ENCODE results near the gene PDE9A.

PDE9A gene

DNA sequence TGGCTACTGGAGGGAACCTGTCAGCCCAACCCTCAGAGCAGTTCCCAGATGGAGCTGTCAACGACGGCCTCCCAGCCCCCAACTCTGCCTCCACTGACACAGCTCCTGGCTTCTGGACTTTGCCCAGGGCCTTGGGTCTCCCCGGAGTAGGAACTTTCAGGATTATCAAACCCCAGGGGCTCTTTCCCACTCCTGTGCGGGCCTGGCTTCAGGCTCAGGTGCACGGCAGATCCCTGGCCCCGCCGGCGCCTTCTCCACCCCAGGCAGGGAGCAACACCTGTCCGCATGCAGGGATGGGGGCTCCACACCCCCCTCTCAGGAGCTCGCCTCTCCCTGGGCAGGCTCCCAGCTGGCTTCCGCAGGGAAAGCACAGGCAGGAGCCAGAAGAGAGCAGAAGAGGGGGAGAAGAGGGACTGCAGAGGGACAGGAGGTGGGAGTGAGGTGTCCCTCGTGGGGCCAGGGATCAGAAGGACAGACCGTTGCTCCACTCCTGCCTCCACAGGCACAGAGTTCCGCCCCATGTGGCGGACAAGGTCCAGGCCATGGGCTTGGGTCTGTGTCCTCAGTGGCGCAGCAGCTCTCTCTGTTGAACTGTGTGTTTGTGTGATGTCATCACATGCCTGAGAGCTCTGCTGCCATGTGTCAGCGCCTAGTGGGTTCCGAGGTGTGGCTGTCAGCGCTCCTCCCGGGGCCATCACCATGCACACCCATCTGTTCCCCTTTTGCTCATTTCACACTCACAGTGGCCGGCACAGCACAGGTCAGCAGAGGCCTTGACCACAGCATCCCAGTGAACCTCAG lies 107.7 kb downstream of the PDE9A start:
- no peak for DNase-seq
- no peaks in the 10 kb centered on the region for H3K9me3 ChIP-seq (replicated peaks; ENCODE audit: insufficient read depth, low read length)
- TF ChIP-seq, protein P1, sequence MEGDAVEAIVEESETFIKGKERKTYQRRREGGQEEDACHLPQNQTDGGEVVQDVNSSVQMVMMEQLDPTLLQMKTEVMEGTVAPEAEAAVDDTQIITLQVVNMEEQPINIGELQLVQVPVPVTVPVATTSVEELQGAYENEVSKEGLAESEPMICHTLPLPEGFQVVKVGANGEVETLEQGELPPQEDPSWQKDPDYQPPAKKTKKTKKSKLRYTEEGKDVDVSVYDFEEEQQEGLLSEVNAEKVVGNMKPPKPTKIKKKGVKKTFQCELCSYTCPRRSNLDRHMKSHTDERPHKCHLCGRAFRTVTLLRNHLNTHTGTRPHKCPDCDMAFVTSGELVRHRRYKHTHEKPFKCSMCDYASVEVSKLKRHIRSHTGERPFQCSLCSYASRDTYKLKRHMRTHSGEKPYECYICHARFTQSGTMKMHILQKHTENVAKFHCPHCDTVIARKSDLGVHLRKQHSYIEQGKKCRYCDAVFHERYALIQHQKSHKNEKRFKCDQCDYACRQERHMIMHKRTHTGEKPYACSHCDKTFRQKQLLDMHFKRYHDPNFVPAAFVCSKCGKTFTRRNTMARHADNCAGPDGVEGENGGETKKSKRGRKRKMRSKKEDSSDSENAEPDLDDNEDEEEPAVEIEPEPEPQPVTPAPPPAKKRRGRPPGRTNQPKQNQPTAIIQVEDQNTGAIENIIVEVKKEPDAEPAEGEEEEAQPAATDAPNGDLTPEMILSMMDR (IDR thresholded peaks at IDR 0.05; ENCODE audit: low read length) = no peak
- TF ChIP-seq EZH2 (optimal IDR thresholded peaks at IDR 0.05; ENCODE audit: low read depth, low read length) (no peak), EZH2phosphoT487 (IDR thresholded peaks at IDR 0.05; ENCODE audit: low read length) (no peak)
- H3K27ac ChIP-seq (ENCODE audit: low read length) = no peak overlapping the region
- H3K4me1 ChIP-seq (ENCODE audit: low read length) = no peaks in the 10 kb centered on the region
- H2AFZ ChIP-seq (ENCODE audit: low read length) = no peak overlapping the region
- peaks cover 100% of the 10 kb centered on the region for H3K27me3 ChIP-seq (replicated peaks; ENCODE audit: insufficient read depth, low read length)
- H4K20me1 ChIP-seq (ENCODE audit: insufficient read depth, low read length) = no peaks in the 10 kb centered on the region
- H3K4me2 ChIP-seq (ENCODE audit: low read depth, low read length) = no peak overlapping the region
- H3K9ac ChIP-seq (ENCODE audit: low read length) = no peak overlapping the region
- no peak overlapping the region for H3K4me3 ChIP-seq (ENCODE audit: low read length)
- no peaks in the 10 kb centered on the region for H3K79me2 ChIP-seq (ENCODE audit: low read length)
- no peaks in the 10 kb centered on the region for H3F3A ChIP-seq (ENCODE audit: insufficient read depth, low read length)
- no peaks in the 10 kb centered on the region for H3K36me3 ChIP-seq (replicated peaks; ENCODE audit: insufficient read depth, low read length)
- H3K9me2 ChIP-seq (replicated peaks; ENCODE audit: insufficient read depth, low read length) = no peaks in the 10 kb centered on the region

DNA sequence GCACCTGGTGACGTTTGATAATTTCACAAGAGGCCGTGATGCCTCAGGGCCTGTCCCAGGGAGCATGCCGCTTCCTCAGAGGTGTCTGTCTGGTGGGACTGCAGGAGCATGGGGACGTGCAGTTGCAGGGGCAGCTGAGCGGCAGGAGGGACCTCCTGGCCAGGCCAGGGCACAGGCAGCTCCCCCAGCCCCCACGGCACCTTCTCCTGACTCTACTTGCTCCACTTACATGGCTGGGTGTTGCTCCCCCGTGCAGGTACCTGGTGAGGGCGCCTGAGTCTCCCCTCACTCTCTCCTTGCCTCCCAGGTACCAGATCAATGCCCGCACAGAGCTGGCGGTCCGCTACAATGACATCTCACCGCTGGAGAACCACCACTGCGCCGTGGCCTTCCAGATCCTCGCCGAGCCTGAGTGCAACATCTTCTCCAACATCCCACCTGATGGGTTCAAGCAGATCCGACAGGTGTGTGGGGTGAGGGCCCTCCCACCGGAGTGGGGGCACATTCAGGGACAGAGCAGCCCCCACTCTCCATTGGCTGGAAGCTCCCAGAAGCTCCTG lies 108.4 kb downstream of the PDE9A start:
- H3K9me3 ChIP-seq (replicated peaks; ENCODE audit: insufficient read depth, low read length) = no peaks in the 10 kb centered on the region
- H2AFZ ChIP-seq (ENCODE audit: low read length) = no peak overlapping the region
- no peaks in the 10 kb centered on the region for H3K4me1 ChIP-seq (ENCODE audit: low read length)
- no peak overlapping the region for H3K9ac ChIP-seq (ENCODE audit: low read length)
- no peaks in the 10 kb centered on the region for H3K36me3 ChIP-seq (replicated peaks; ENCODE audit: insufficient read depth, low read length)
- H3K9me2 ChIP-seq (replicated peaks; ENCODE audit: insufficient read depth, low read length) = no peaks in the 10 kb centered on the region
- H3K79me2 ChIP-seq (ENCODE audit: low read length) = no peaks in the 10 kb centered on the region
- no peaks in the 10 kb centered on the region for H4K20me1 ChIP-seq (ENCODE audit: insufficient read depth, low read length)
- no peak overlapping the region for H3K4me2 ChIP-seq (ENCODE audit: low read depth, low read length)
- no peak for TF ChIP-seq EZH2 (optimal IDR thresholded peaks at IDR 0.05; ENCODE audit: low read depth, low read length)
- TF ChIP-seq EZH2phosphoT487 (IDR thresholded peaks at IDR 0.05; ENCODE audit: low read length) = no peak
- TF ChIP-seq, protein P1 (IDR thresholded peaks at IDR 0.05; ENCODE audit: low read length) = no peak
- no peak overlapping the region for H3K27ac ChIP-seq (ENCODE audit: low read length)
- no peak overlapping the region for H3K4me3 ChIP-seq (ENCODE audit: low read length)
- H3F3A ChIP-seq (ENCODE audit: insufficient read depth, low read length) = no peaks in the 10 kb centered on the region
- H3K27me3 ChIP-seq (replicated peaks; ENCODE audit: insufficient read depth, low read length) = peaks cover 100% of the 10 kb centered on the region
- no peak for DNase-seq

DNA sequence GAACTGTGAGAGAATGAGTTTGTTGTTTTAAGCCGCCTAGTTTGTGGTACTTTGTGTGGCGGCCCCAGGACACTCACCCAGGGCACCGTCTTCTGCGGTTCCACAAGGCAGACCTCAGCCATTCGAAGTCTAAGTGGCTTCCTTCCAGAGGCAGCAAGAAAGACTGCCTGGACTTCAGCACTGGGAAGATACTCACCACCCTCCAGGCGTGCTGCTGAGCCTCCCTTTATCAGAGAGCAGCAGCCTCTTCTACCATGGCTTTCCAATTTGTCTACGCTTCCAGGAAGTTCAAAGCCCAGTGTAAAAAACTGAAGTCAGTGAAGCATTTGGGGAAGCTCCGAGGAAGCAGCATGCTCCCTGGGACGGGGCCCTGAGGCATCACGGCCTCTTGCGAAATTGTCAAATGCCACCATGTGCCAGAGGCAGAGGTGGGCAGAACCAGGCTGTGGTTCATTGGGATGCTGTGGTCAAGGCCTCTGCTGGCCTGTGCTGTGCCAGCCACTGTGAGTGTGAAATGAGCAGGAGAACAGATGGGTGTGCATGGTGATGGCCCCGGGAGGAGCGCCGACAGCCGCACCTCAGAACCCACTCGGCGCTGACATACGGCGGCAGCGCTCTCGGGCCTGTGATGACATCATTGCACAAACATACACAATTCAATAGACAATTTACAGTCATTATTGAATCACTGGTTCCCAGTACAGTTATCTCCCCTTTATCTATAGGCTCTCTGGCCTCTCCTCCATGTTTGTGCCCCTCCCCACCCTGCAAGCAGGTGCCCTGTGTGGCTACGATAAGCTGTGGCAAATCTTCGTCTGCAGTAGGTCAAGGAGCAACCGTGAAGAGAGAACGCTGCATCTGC lies 110.4 kb downstream of the PDE9A start:
- peaks cover 100% of the 10 kb centered on the region for H3K27me3 ChIP-seq (replicated peaks; ENCODE audit: insufficient read depth, low read length)
- H3K9ac ChIP-seq (ENCODE audit: low read length) = no peak overlapping the region
- no peaks in the 10 kb centered on the region for H3K79me2 ChIP-seq (ENCODE audit: low read length)
- H3K9me3 ChIP-seq (replicated peaks; ENCODE audit: insufficient read depth, low read length) = no peaks in the 10 kb centered on the region
- DNase-seq = no peak
- no peak overlapping the region for H3K27ac ChIP-seq (ENCODE audit: low read length)
- no peaks in the 10 kb centered on the region for H3K9me2 ChIP-seq (replicated peaks; ENCODE audit: insufficient read depth, low read length)
- H3K4me2 ChIP-seq (ENCODE audit: low read depth, low read length) = no peak overlapping the region
- TF ChIP-seq EZH2phosphoT487 (IDR thresholded peaks at IDR 0.05; ENCODE audit: low read length) = no peak
- TF ChIP-seq, protein P1 (IDR thresholded peaks at IDR 0.05; ENCODE audit: low read length) = no peak
- TF ChIP-seq EZH2 (optimal IDR thresholded peaks at IDR 0.05; ENCODE audit: low read depth, low read length) = no peak
- H3F3A ChIP-seq (ENCODE audit: insufficient read depth, low read length) = no peaks in the 10 kb centered on the region
- H3K36me3 ChIP-seq (replicated peaks; ENCODE audit: insufficient read depth, low read length) = no peaks in the 10 kb centered on the region
- H2AFZ ChIP-seq (ENCODE audit: low read length) = no peak overlapping the region
- no peak overlapping the region for H3K4me3 ChIP-seq (ENCODE audit: low read length)
- H4K20me1 ChIP-seq (ENCODE audit: insufficient read depth, low read length) = no peaks in the 10 kb centered on the region
- H3K4me1 ChIP-seq (ENCODE audit: low read length) = no peaks in the 10 kb centered on the region
